HuH-7 (cell line): ENCODE results near the gene CDC45.
"Not testable (repeated sequence)": the region's sequence is repeated elsewhere in the genome, so short reads cannot be mapped to it uniquely, and the experiment has no call there.

Source experiments
- DNase-seq: peaks from one replicate; pipeline ENCODE4 v3.0.0; 2011; ENCODE audit warnings: low spot score

CDC45 gene

DNA sequence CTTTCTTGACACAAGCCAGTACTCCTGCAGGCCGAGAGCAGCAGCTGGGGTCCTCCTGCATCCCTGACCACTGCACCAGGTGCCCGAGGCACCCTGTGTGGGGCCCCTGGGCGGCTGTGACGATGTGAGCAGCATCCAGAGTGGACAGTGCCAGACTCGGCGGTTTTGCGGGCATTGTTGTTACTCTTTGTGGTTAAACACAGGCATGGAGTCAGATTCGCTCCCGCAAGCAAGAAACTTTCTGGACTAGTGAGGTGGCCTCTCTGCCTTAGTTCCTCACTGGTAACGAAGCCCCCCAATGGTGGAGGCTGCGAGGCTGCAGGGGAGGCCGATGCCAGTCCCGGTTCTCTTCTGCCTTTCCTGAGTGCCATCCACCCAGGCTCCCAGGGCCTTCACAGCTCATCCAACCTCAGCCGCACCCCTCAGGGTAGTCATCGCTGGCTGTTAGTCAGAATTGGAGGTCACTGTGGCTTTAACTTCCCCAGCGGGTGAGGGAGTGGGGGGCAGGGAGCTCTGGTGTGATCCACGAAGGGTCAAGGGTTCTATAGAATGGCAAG is 48.2 kb downstream of the CDC45 start:
- no peak for DNase-seq

DNA sequence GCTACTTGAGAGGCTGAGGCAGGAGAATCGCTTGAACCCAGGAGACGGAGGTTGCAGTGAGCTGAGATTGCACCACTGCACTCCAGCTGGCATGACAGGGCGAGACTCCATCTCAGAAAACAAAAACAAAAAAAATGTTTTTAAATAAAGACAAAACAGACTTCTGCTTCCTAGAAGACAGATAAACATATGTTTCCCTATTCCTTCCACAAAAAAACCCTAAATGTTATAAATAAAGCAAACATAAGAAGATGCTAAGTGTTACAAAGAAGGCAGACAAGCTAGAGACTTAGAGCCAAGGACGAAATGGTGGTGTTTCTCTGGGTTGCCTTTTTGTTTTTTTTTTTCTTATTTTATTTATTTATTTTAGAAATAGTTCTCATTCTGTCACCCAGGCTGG is 50.1 kb downstream of the CDC45 start:
- DNase-seq = no peak

DNA sequence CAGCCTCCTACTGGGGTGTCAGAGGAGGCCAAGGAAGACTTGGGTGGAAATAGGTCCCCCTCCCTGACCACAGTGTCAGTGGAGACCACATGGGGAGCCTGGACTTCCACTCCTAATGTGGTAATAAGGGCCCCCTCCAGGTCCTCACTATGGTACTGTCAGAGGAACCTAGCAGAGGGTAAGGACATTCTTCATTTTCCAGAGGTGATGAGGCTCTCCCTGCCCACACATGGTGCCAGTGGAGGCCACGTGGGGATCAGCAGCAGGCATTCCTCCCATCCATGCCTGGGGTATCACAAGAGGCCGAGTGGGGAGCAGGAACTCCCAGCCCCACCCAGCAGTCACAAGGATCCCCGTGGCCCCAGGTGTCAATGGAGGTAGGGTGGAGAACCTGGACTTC is 51.0 kb downstream of the CDC45 start:
- no peak for DNase-seq

DNA sequence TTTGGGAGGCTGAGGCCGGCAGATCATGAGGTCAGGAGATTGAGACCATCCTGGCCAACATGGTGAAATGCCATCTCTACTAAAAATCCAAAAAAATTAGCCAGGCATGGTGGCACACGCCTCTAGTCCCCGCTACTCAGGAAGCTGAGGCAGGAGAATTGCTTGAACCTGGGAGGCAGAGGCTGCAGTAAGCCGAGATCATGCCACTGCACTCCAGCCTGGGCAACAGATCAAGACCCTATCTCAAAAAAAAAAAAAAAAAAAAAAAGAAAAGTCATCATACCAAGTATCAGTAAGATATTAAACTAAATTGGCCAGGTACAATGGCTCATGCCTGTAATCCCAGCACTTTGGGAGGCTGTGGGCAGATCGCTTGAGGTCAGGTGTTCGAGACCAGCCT is 51.6 kb downstream of the CDC45 start:
- not testable (repeated sequence) for DNase-seq

DNA sequence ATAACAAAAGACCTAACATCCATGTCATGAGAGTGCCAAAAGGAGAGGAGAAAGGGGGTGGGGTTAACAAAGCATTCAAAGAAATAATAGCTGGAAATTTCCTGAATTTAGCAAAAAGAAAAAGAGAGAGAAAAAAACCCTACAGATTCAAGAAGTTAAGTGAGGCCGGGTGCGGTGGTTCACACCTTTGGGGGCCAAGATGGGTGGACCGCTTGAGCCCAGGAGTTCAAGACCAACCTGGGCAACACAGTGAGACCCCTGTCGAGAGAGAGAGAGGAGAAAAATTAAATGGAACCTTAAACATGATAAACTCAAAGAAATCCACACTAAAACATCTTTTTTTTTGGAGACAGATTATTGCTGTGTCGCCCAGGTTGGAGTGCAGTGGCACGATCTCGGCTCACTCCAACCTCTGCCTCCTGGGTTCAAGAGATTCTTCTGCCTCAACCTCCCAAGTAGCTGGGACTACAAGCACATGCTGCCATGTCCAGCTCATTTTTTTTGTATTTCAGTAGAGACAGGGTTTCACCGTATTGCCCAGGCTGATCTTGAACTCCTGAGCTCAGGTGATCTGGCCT is 53.4 kb downstream of the CDC45 start:
- DNase-seq = no peak

DNA sequence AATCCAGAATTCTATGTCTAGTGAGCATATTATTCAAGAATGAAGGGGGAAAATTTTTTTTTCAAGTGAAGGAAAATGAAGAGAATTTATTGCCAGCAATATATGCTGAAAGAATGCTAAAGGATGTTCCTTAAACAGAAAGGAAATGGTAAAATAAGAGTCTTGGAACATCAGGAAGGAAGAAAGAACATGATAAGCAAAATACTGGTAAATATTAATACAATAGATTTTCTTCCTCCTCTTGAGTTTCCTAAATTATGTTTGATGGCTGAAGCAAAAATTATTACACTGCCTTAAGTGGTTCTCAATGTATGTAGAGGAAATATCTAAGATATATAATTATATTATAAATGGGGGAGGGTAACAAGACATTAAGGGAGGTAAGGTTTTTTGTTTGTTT is 54.1 kb downstream of the CDC45 start:
- no peak for DNase-seq

DNA sequence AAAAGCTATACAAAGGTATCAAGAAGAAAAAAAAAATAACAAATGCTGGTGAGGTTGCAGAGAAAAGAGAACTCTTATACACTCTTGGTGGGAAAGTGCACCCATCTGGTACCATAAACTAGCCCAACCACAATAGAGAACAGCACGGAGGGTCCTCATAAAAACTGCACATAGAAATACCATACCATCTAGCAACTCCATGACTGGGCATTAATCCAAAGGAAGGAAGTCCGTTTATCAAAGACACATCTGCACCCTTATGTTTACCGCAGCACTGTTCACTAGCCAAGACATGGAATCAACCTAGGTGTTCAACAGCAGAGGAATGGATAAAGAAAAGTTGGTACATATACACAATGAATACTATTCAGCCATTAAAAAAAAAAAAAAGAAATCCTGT is 55.3 kb downstream of the CDC45 start:
- no peak for DNase-seq

DNA sequence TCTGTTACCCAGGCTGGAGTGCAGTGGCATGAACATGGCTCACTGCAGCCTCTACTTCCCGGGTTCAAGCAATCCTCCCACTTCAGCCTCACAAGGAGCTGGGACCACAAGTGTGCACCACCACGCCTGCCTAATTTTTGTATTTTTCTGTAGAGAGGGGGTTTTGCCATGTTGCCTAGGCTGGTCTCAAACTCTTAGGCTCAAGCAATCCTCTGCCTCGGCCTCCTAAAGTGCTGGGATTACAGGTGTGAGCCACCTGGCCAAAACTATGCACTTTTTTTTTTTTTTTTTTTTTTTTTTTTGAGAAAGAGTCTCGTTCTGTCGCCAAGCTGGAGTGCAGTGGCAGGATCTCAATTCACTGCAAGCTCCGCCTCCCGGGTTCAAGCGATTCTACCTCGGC is 56.8 kb downstream of the CDC45 start:
- DNase-seq = no peak

DNA sequence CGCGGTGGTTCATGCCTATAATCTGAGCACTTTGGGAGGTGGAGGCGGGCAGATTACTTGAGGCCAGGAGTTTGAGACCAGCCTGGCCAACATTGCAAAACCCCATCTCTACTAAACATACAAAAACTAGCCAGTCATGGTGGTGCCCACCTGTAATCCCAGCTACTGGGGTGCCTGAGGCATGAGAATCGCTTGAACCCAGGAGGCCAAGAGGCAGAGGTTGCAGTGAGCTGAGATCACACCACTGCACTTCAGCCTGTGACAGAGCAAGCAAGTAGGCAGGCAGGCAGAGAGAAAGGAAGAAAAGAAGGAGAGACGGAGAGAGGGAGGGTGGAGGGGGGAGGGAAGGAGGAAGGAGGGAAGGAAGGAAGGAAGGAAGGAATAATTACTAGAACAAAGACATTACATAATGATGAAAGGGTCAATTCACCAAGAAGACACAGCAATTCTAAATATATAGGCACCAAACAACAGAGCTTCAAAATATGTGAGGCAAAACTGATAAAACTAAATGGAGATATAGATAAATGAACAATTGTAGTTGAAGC is 58.3 kb downstream of the CDC45 start:
- DNase-seq = no peak

DNA sequence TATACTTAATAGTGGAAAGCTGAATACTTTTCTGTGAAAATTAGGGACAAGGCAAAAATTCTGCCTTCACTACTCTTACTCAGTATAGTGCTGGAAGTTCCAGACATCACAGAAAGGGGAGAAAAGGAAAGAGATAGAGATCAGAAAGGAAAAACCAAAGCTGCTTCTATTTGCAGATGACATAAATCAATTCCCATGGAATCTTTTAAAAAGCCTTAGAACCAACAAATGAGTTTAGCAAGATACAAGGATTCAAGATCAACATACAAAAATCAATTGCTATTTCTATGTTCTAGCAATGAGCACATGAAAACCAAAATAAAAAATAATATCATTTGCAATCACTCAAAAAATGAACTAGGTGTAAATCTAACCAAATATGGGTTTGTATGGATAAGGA is 60.7 kb downstream of the CDC45 start:
- DNase-seq = no peak

DNA sequence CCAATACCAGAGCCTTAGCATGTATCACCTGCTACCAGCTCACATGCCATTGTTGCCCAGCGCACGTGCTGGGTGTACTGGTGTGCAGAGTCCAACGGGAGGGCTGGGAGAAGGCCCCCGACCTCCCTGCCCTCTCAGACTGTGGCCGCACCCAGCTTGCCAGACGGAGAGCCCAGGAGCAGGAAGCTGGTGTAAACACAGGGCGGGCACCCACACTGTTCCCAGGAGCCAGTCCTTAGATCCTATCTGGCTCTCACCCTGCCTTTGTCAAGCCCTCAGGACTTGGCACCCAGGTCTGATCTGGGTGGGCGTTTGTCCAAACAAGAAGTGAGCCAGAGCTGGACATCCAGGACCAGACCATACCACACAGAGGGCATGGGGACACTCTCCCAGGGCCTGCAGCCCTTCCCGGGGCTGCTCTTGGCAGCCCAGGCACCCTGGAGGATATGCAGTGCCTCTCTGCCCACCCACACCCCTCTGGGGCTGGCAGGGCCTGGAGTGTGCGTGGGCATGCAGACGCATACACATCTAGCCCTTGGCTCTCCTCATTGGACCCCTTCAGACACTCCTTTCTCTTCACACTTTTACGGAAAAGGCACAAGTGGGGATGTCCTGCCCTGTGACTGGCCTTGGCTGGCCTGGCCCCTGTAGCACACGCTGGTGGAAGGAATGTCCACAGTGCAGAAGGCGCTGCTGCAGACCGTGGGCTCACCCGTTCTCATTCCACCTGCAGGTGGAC is 64.4 kb downstream of the CDC45 start:
- DNase-seq = no peak

DNA sequence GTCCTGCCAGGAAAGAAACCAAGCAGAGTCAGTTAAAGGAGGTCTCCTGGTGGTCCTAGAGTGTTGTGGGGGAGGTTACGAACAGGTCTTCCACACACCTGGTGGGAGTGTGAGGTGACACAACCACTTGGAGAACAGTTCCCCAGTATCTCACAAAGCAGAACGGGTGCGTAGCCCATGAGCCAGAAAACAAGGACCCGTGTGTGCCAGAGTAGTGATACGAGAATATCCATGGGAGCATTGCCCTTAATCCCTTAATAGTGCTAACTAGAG is 66.2 kb downstream of the CDC45 start:
- DNase-seq = no peak

DNA sequence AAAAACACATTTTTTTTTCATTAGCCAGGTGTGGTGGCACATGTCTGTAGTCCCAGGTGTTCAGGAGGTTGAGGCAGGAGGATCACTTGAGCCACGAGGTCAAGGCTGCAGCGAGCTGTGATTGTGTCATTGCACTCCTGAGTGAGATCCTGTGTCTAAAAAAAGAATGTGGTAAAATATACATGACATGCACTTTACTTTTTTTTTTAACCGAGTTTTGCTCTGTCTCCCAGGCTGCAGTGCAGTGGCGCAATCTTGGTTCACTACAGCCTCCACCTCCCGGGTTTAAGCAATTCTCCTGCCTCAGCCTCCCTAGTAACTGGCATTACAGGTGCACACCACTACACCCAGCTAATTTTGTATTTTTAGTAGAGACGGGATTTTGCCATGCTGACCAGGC is 67.0 kb downstream of the CDC45 start:
- DNase-seq = no peak

DNA sequence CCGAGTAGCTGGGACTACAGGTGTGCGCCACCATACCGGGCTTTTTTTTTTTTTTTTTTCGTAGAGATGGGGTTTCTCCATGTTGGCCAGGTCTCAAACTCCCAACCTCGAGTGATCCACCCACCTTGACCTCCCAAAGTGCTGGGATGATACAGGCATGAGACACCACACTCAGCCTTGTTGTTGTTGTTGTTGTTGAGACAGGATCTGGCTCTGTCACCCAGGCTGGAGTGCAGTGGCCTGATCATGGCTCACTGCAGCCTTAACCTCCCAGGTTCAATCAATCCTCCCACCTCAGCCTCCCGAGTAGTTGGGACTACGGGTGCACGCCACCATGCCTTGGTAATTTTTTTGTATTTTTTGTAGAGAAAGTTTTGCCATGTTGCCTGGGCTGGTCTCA is 67.9 kb downstream of the CDC45 start:
- DNase-seq = no peak

DNA sequence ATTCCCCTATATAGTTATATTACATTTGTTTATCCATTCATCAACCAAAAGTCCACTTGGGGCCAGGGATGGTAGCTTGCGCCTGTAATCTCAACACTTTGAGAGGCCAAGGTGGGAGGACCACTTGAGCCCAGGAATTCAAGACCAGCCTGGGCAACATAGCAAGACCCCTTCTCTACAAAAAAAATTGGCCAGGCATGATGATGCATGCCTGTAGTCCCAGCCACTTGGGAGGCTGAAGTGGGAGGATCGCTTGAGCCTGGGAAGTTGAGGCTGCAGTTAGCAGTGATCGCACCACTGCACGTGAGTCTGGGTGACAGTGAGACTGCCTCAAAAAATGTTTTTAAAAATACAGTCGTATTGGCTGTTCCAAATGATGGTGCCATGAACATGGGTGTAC is 68.7 kb downstream of the CDC45 start:
- DNase-seq = not testable (repeated sequence)

DNA sequence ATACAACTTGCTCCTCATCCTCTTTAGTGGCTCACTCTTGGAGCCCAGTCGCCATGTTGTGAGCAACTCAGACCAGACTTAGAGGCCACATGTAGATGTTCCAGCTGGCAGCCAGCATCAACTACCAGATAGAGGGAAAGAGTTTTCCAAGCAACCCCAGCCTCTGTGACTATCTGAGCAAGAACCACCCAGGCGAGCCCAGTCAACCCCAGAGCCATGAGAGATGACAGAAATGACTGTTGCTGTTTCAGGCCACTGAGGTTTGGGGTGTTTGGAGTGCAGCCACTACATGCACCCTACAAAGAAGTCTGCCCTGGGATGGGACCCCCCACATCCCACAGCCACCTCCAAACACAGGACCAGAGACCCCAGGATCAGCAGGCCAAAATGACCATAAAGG is 69.2 kb downstream of the CDC45 start:
- DNase-seq = no peak

DNA sequence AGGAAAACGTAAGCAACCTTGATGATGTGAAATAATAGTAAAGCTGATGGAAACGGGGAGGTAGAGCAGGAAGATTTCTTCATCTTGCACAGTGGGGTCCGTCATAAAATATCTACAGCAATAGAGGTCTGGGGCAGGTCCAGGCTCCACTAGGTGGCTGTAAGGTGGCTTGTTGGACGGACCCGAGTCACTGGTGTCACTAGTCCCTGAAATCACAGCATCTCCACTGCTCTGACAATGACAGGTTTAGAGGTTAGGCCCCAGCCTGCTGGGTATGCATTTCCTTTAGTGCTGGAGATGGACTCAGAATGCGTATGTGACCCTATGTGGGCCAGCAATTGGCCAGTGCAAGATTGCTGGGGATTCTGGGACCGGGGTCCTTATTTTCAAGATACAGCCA is 69.7 kb downstream of the CDC45 start:
- DNase-seq = no peak

DNA sequence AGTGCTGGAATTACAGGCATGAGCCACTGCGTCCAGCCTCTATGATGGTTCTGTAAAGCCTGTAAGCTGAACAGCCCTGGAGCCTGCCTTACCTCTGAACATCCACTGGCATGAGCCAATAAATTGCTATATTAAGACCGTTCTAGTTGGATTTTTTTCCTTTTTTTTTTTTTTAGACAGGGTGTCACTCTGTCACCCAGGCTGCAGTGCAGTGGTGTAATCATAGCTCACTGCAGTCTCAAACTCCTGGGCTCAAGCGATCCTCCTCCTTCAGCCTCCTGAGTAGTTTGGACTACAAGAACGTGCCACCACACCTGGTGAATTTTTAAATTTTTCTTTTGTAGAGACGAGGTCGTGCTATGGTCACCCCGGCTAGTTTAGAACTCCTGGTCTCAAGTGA is 70.7 kb downstream of the CDC45 start:
- no peak for DNase-seq

DNA sequence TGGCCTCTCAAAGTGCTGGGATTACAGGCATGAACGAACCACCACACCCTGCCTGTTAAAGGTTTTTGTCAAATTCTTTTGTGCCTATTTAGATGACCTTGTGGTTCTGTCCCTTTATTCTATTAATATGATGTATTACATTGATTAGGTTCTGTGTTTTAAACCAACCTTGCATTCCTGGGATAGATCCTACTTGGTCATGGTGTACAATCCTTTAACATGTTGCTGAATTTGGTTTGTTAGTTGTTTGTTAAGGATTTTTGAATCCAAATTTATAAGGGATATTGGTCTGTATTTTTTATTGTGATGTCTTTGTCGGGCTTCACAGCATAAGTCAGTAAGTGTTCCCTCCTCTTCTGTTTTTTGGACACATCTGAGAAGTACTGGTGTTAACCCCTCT is 73.5 kb downstream of the CDC45 start:
- no peak for DNase-seq

DNA sequence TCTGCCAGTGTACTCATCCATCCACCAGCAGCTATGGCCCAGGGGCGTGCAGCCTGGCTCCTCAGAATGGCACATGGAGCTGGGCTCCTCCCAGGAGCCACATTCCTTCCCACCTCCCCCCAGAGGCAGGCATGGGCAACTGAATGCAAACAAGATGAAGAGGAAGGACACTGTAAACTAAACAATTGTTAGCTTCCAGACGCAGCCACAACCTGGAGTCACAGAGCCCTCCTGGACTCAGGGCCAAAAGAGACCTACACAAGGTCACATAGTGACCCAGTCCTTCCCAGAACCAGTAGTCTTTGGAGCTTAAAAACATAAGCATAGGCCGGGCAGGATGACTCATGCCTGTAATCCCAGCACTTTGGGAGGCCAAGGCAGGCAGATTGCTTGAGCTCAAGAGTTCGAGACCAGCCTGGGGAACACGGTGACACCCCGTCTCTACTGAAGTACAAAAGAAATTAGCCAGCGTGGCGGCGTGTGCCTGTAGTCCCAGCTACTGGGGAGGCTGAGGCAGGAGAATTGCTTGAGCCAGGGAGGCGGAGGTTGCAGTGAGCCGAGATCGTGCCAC is 75.2 kb downstream of the CDC45 start:
- peak; percentile 44 for DNase-seq

DNA sequence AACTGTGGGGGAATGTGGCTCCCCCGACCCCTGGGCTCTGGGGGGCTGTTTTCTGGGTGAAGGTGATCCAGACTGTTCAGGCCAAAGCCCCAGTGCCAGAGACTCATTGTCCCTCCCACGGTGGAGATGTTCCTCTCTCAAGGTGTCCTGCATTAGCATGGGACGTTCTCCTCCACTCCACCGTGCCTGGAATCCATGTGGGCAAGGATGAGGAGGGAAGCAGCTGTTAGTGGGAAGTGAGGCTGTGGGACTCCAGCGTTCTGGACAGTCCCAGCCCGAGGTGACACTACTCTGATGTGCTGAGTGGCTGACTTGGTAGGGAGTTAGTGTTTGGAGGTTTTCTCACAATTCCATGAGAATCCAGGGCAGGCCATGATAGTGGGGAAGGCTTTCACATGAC is 75.9 kb downstream of the CDC45 start:
- DNase-seq = no peak

DNA sequence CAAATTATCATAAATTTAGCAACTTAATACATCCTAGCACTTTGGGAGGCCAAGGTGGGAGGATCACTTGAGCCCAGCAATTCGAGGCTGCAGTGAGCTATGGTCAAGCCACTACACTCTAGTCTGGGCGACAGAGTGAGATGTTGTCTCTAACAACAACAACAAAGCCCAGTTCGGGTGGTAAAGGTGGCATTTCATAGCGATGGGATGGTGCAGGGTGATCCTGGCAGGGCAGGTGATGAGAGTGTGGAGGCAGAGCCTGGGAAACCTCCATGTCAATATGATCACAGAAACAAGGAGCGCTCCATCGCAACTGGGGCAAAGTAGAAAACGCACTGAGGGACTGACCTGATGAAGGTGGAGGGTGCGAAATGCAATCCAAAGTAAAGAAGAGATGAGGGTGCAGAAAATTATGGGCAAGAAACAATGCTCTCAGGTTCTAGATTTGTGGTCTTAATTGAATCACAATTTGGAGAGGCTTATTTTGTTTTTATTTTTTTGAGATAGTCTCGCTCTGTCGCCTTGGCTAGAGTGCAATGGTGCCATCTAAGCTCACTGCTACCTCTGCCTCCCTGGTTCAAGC is 77.3 kb downstream of the CDC45 start:
- DNase-seq = no peak

DNA sequence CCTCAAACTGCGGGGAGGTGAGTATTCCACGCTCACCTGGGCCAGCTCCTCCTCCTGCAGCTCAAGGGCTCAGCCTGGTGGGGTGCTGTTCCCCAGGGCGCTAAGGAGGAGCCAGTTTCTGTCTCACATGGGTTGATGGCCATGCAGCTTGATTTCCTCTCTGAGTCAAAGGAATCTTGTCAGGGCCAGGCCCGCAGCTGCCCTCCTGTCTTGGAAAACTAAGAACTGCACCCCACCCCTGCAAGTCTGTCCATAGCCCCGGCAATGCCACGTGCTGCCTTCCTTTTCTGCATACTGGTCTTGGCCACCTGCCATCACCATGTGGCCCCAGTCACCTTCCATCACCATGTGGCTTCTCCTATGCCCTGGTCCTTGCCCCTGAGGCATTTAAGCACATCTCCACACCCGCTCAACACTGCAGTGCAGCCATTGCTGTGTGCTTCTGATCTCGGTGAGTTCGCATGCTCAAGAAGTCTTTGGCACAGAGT is 79.6 kb downstream of the CDC45 start:
- no peak for DNase-seq
